ENCODE data around the gene PGP.
A peak's percentile ranks its signal among the peaks of the same experiment; 100 is the strongest.

The PGP gene

GRCh38 chr16:2226245-2226793 is 11.7 kb upstream of the PGP start:
- Histone ChIP-seq H3K4me1 (ENCODE audit: low read depth, poor library complexity, severe bottlenecking) (peaks cover 16% of the 10 kb centered on the region), H3K27ac (no peak overlapping the region), H3K79me2 (ENCODE audit: insufficient read depth, low read depth) (peaks cover 48% of the 10 kb centered on the region), H3K4me3 (IDR thresholded peaks at IDR 0.05; ENCODE audit: insufficient read depth, low read depth, low read length) (no peak overlapping the region), H2AFZ (ENCODE audit: low read depth) (no peak overlapping the region), H3K36me3 (ENCODE audit: insufficient read depth) (no peaks in the 10 kb centered on the region), H4K20me1 (ENCODE audit: insufficient read depth) (no peaks in the 10 kb centered on the region), H3K4me2 (no peak overlapping the region), H3K9ac (no peak overlapping the region), H3K27me3 (ENCODE audit: insufficient read depth, low read depth) (no peaks in the 10 kb centered on the region)
- TF ChIP-seq, protein P1, sequence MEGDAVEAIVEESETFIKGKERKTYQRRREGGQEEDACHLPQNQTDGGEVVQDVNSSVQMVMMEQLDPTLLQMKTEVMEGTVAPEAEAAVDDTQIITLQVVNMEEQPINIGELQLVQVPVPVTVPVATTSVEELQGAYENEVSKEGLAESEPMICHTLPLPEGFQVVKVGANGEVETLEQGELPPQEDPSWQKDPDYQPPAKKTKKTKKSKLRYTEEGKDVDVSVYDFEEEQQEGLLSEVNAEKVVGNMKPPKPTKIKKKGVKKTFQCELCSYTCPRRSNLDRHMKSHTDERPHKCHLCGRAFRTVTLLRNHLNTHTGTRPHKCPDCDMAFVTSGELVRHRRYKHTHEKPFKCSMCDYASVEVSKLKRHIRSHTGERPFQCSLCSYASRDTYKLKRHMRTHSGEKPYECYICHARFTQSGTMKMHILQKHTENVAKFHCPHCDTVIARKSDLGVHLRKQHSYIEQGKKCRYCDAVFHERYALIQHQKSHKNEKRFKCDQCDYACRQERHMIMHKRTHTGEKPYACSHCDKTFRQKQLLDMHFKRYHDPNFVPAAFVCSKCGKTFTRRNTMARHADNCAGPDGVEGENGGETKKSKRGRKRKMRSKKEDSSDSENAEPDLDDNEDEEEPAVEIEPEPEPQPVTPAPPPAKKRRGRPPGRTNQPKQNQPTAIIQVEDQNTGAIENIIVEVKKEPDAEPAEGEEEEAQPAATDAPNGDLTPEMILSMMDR (conservative IDR thresholded peaks at IDR 0.05; ENCODE audit: low read depth, low read length): no peak

DNA sequence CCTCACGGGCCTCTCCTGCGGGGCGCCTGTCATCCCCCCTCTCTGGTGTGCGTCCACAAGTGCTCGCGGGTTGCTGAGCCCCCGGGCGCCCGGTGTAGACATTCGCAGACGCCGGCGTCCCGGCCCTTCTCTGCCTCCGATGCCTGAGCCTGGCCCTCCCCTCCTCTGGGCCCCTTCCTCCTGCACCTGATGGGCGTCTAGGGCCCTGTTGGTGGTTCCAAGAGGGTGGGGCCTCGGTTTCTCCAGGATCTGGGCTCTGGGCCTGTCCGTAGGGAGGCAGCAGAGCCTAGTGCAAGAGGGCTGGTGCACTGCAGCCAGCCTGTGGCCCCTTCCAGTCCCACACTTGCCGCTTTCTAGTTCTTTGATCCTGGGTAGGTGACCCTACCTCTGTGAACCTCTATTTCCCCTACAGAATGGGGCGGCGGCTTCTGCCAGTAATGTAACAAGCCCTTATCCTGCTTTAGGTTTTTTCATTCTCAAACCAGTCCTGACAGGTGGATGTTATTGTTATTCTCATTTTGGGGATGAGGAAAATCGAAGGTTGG is 9.4 kb upstream of the PGP start:
- no peak overlapping the region for H3K4me3 ChIP-seq (IDR thresholded peaks at IDR 0.05; ENCODE audit: insufficient read depth, low read depth, low read length)
- peaks cover 48% of the 10 kb centered on the region for H3K79me2 ChIP-seq (ENCODE audit: insufficient read depth, low read depth)

DNA sequence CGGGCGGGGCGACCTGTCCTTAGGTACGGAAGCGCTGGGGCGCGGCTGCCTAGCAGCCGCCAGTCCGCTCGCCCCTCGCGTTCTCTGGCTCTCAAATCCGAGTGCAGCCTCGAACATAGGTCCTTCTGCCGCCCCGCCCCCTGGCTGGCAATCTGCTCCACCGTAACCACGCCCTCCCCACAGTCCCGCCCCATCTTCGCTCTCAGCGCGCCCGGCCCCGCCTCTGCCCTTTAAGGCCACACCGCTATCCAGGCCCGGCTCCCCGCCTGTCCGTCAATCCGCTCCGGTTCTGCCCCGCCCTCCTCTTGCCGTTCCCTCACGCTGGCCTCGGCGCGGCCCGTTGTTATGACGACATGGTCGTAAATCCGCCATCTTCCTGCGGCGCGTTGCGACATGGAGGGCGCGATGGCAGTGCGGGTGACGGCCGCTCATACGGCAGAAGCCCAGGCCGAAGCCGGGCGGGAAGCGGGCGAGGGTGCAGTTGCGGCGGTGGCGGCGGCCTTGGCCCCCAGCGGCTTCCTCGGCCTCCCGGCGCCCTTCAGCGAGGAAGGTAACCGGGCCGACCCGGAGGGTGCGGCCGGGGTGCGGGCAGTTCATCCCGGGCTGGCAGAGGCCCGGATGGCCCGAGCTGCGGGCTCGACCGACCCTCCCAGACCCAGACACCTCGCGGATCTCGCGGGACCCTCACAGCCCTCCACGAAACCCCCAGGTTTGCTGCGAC is 8.7 kb upstream of the PGP start, which contains the start of gene E4F1:
Gene E4F1, plus strand, starts transcription at position 371 of the 721 bp plus-strand sequence. Its CDS starts 23 bp downstream, at position 394.
- Histone ChIP-seq H3K4me1 (ENCODE audit: low read depth, poor library complexity, severe bottlenecking) (peaks cover 16% of the 10 kb centered on the region), H4K20me1 (ENCODE audit: insufficient read depth) (no peaks in the 10 kb centered on the region), H3K4me3 (IDR thresholded peaks at IDR 0.05; ENCODE audit: insufficient read depth, low read depth, low read length) (no peak within 1 kb of the TSS), H3K27me3 (ENCODE audit: insufficient read depth, low read depth) (no peaks in the 10 kb centered on the region), H3K27ac (peak within 1 kb of the TSS; percentile 53), H3K36me3 (ENCODE audit: insufficient read depth) (no peaks in the 10 kb centered on the region), H3K79me2 (ENCODE audit: insufficient read depth, low read depth) (peaks cover 48% of the 10 kb centered on the region), H2AFZ (ENCODE audit: low read depth) (peak within 1 kb of the TSS; percentile 75), H3K9ac (peak within 1 kb of the TSS; percentile 88), H3K4me2 (peak within 1 kb of the TSS; percentile 99)
- TF ChIP-seq, protein P1 (conservative IDR thresholded peaks at IDR 0.05; ENCODE audit: low read depth, low read length): no peak

More for the DNA sequence above, 9.4 kb upstream of the PGP start:
- Histone ChIP-seq H4K20me1 (ENCODE audit: insufficient read depth) (no peaks in the 10 kb centered on the region), H3K9ac (peak overlapping the region; percentile 88), H3K4me1 (ENCODE audit: low read depth, poor library complexity, severe bottlenecking) (peaks cover 16% of the 10 kb centered on the region), H3K27ac (peak overlapping the region; percentile 53), H3K36me3 (ENCODE audit: insufficient read depth) (no peaks in the 10 kb centered on the region), H3K27me3 (ENCODE audit: insufficient read depth, low read depth) (no peaks in the 10 kb centered on the region), H2AFZ (ENCODE audit: low read depth) (peak overlapping the region; percentile 75), H3K4me2 (peak overlapping the region; percentile 99)
- TF ChIP-seq, protein P1 (conservative IDR thresholded peaks at IDR 0.05; ENCODE audit: low read depth, low read length): no peak

DNA sequence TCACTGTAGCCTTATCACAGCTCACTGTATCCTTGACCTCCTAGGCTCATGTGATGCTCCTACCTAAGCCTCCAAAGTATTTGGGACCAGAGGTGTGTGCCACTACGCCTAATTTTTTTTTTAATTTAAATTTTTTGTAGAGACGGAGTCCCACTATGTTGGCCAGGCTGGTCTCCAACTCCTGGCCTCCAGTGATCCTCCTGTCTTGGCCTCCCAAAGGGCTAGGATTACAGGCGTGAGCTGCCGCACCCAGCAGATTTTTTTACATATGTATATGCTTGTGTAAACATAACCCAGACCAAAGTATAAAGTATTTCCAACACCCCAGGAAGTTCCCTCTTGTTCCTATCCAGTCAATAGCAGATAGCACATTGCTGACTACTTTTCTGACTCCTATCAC is 1.7 kb upstream of the PGP start:
- Histone ChIP-seq H3K27me3 (ENCODE audit: insufficient read depth, low read depth) (no peaks in the 10 kb centered on the region), H3K4me3 (IDR thresholded peaks at IDR 0.05; ENCODE audit: insufficient read depth, low read depth, low read length) (no peak overlapping the region), H4K20me1 (ENCODE audit: insufficient read depth) (no peaks in the 10 kb centered on the region), H3K27ac (no peak overlapping the region), H3K4me2 (no peak overlapping the region; the same call in 1 of the 2 replicates), H3K79me2 (ENCODE audit: insufficient read depth, low read depth) (peaks cover 15% of the 10 kb centered on the region), H3K4me1 (ENCODE audit: low read depth, poor library complexity, severe bottlenecking) (peaks cover 14% of the 10 kb centered on the region), H3K36me3 (ENCODE audit: insufficient read depth) (no peaks in the 10 kb centered on the region), H2AFZ (ENCODE audit: low read depth) (no peak overlapping the region), H3K9ac (no peak overlapping the region)
- TF ChIP-seq, protein P1 (conservative IDR thresholded peaks at IDR 0.05; ENCODE audit: low read depth, low read length): no peak
